Caco-2 (cell line): ENCODE results near the gene CCL13. TPM values are rescaled to one million over a fixed set of nuclear protein-coding genes. Genes with fewer than 3 reads are reported as not detected.

ENCODE experiments used
- BruUV-seq: library from RNA; stranded (reverse); fragments of 400-500 nt; replicated peaks from 2 replicates; lab custom pipeline; 2021; lab: Mats Ljungman, UMichigan
- CTCF ChIA-PET: fragments of 300-600 bp; sonication (Branson Sonifier 250); formaldehyde crosslinking; loops from one replicate; lab custom pipeline; 2022; ENCODE audit warnings: antibody characterized with exemption; lab: Charles Lee
- POLR2A ChIA-PET: fragments of 300-600 bp; sonication (Branson Sonifier 250); formaldehyde crosslinking; loops from one replicate; lab custom pipeline; 2022; ENCODE audit warnings: antibody characterized with exemption; lab: Charles Lee
- DNase-seq, 2 experiments: peaks; one replicate each; pipeline versions ENCODE4 v3.0.0 to v3.0.0-alpha.2; 2020 to 2022
- H3K27me3 ChIP-seq: replicated peaks from 2 replicates; pipeline ENCODE4 v1.6.0; 2011; ENCODE audit warnings: low read length; ENCODE audit not compliant: control insufficient read depth, insufficient read depth
- H3K36me3 ChIP-seq: 2 replicates; pipeline ENCODE4 v1.5.1; 2011; ENCODE audit warnings: low read length; ENCODE audit not compliant: control insufficient read depth, insufficient read depth
- H3K4me1 ChIP-seq: fragments of 250-450 bp; sonication (Bioruptor Pico); 2 replicates; pipeline ENCODE4 v1.5.1; 2020; ENCODE audit warnings: mild to moderate bottlenecking
- H3K4me3 ChIP-seq: 2 replicates; pipeline ENCODE4 v1.5.1; 2011; ENCODE audit warnings: low read depth, mild to moderate bottlenecking, control low read depth, low read length
- H3K9me3 ChIP-seq: fragments of 250-450 bp; sonication (Bioruptor Pico); 2 replicates; pipeline ENCODE4 v1.5.1; 2020; ENCODE audit warnings: mild to moderate bottlenecking, moderate library complexity
- H3K27ac Mint-ChIP-seq: one replicate; pipeline ENCODE4 v1.8.0; 2022; ENCODE audit warnings: mixed read lengths; ENCODE audit not compliant: unreplicated experiment
- H3K27me3 Mint-ChIP-seq: one replicate; pipeline ENCODE4 v1.8.0; 2022; ENCODE audit warnings: mixed read lengths; ENCODE audit not compliant: insufficient read depth, unreplicated experiment
- H3K36me3 Mint-ChIP-seq: one replicate; pipeline ENCODE4 v1.8.0; 2022; ENCODE audit warnings: mild to moderate bottlenecking, mixed read lengths; ENCODE audit not compliant: insufficient read depth, unreplicated experiment
- H3K4me1 Mint-ChIP-seq: one replicate; pipeline ENCODE4 v1.8.0; 2022; ENCODE audit warnings: low read depth, mixed read lengths; ENCODE audit not compliant: unreplicated experiment
- H3K4me3 Mint-ChIP-seq: one replicate; pipeline ENCODE4 v1.8.0; 2022; ENCODE audit warnings: mild to moderate bottlenecking, moderate library complexity, mixed read lengths; ENCODE audit not compliant: unreplicated experiment
- H3K9me3 Mint-ChIP-seq: one replicate; pipeline ENCODE4 v1.8.0; 2022; ENCODE audit warnings: mixed read lengths; ENCODE audit not compliant: unreplicated experiment
- intact Hi-C: fragments of 100-400 bp; cut with micrococcal nuclease; formaldehyde crosslinking; loops from one replicate; pipeline ENCODE4 v1.10.0; 2022; ENCODE audit not compliant: unreplicated experiment
- total RNA-seq: library from RNA; stranded (reverse); gene quantifications from 2 replicates; pipeline ENCODE4 v1.2.3, GENCODE V29; 2022
- TF ChIP-seq, protein P1 (sequence below), 2 experiments: fragments of 200-600 bp in 1 of 2; IDR thresholded peaks; 1 replicate in 1 of 2; 2 replicates in 1 of 2; pipeline versions ENCODE4 v1.5.1 to v1.8.0; 2011 to 2022; ENCODE audit warnings: antibody characterized with exemption in 1 of 2, control low read depth in 1 of 2, inconsistent platforms in 1 of 2, low read depth in 1 of 2, low read length in 1 of 2, mild to moderate bottlenecking in 1 of 2, moderate library complexity in 1 of 2; ENCODE audit not compliant: insufficient read depth in 1 of 2, severe bottlenecking in 1 of 2, unreplicated experiment in 1 of 2

CCL13 gene
- total RNA-seq, 1 experiment from 2014 or later, result not detected

GRCh38 chr17:34349751-34350150 is 6.5 kb upstream of the CCL13 start:
- BruUV-seq, result no TSS peak
- H3K27me3 Mint-ChIP-seq, result peaks cover 4% of the 10 kb centered on the region
- Histone ChIP-seq H3K36me3 (no peaks in the 10 kb centered on the region), H3K4me3 (no peak overlapping the region), H3K4me1 (no peaks in the 10 kb centered on the region), H3K9me3 (no peaks in the 10 kb centered on the region), H3K27me3 (no peaks in the 10 kb centered on the region)
- no peak overlapping the region for H3K27ac Mint-ChIP-seq
- ChIA-PET POLR2A (no interaction called here), CTCF (no interaction called here)
- no peaks in the 10 kb centered on the region for H3K36me3 Mint-ChIP-seq
- H3K4me1 Mint-ChIP-seq, result no peaks in the 10 kb centered on the region
- TF ChIP-seq, protein P1, sequence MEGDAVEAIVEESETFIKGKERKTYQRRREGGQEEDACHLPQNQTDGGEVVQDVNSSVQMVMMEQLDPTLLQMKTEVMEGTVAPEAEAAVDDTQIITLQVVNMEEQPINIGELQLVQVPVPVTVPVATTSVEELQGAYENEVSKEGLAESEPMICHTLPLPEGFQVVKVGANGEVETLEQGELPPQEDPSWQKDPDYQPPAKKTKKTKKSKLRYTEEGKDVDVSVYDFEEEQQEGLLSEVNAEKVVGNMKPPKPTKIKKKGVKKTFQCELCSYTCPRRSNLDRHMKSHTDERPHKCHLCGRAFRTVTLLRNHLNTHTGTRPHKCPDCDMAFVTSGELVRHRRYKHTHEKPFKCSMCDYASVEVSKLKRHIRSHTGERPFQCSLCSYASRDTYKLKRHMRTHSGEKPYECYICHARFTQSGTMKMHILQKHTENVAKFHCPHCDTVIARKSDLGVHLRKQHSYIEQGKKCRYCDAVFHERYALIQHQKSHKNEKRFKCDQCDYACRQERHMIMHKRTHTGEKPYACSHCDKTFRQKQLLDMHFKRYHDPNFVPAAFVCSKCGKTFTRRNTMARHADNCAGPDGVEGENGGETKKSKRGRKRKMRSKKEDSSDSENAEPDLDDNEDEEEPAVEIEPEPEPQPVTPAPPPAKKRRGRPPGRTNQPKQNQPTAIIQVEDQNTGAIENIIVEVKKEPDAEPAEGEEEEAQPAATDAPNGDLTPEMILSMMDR (IDR thresholded peaks at IDR 0.05; ENCODE audit: insufficient read depth in 1 of 2, low read depth in 1 of 2, low read length in 1 of 2, severe bottlenecking in 1 of 2, unreplicated experiment in 1 of 2), result no peak
- no peak overlapping the region for H3K4me3 Mint-ChIP-seq
- intact Hi-C loops, result no loop called here
- H3K9me3 Mint-ChIP-seq, result no peaks in the 10 kb centered on the region
- DNase-seq, result no peak

DNA sequence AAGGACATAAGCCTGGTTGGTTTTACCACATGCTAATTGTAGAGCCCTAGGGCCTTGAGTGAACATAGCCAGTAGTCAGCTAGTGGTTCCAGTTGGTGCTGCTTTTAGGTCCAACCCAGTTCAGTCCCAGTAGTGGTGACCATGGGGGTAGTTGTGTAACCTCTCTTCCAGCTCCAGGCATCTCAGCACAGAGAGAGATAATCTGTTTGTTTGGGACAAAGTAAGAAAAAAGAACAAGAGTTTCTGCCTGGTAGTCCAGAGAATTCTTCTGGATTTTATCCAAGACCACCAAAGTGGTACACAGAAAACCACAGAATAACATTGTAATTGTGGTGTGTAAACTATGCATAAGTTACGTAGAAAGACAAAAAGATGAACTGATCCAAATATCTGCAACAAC is 5.2 kb upstream of the CCL13 start:
- ChIA-PET CTCF (no interaction called here), POLR2A (no interaction called here)
- H3K9me3 Mint-ChIP-seq, result no peaks in the 10 kb centered on the region

GRCh38 chr17:34352191-34352590 is 4.1 kb upstream of the CCL13 start:
- H3K27ac Mint-ChIP-seq, result no peak overlapping the region
- H3K9me3 ChIP-seq, result no peaks in the 10 kb centered on the region
- no TSS peak for BruUV-seq
- H3K36me3 ChIP-seq, result no peaks in the 10 kb centered on the region
- no peaks in the 10 kb centered on the region for H3K9me3 Mint-ChIP-seq
- no peak overlapping the region for H3K4me3 Mint-ChIP-seq
- no peaks in the 10 kb centered on the region for H3K27me3 Mint-ChIP-seq
- intact Hi-C loops, result no loop called here
- DNase-seq, result no peak
- ChIA-PET CTCF (no interaction called here), POLR2A (no interaction called here)
- TF ChIP-seq, protein P1 (IDR thresholded peaks at IDR 0.05; ENCODE audit: insufficient read depth in 1 of 2, low read depth in 1 of 2, low read length in 1 of 2, severe bottlenecking in 1 of 2, unreplicated experiment in 1 of 2), result no peak
- H3K4me1 Mint-ChIP-seq, result no peaks in the 10 kb centered on the region
- H3K36me3 Mint-ChIP-seq, result no peaks in the 10 kb centered on the region
- no peak overlapping the region for H3K4me3 ChIP-seq
- no peaks in the 10 kb centered on the region for H3K27me3 ChIP-seq
- H3K4me1 ChIP-seq, result no peaks in the 10 kb centered on the region

More for the DNA sequence above, 5.2 kb upstream of the CCL13 start:
- Mint-ChIP-seq H3K27me3 (no peaks in the 10 kb centered on the region), H3K4me3 (no peak overlapping the region), H3K4me1 (no peaks in the 10 kb centered on the region), H3K27ac (no peak overlapping the region), H3K36me3 (no peaks in the 10 kb centered on the region)
- no TSS peak for BruUV-seq
- H3K27me3 ChIP-seq, result no peaks in the 10 kb centered on the region
- H3K4me3 ChIP-seq, result no peak overlapping the region
- TF ChIP-seq, protein P1 (IDR thresholded peaks at IDR 0.05; ENCODE audit: insufficient read depth in 1 of 2, low read depth in 1 of 2, low read length in 1 of 2, severe bottlenecking in 1 of 2, unreplicated experiment in 1 of 2), result no peak
- H3K36me3 ChIP-seq, result no peaks in the 10 kb centered on the region
- H3K9me3 ChIP-seq, result no peaks in the 10 kb centered on the region
- H3K4me1 ChIP-seq, result no peaks in the 10 kb centered on the region
- DNase-seq, result no peak
- intact Hi-C loops, result no loop called here
